ENCODE data around the gene HOXB1.

Gene HOXB1

GRCh38 chr17:48567646-48568354 lies 37.0 kb upstream of the HOXB1 start:
- DNase-seq (ENCODE audit: low read depth in 2 of 2, low spot score in 1 of 2) = no peak

GRCh38 chr17:48567209-48567608 lies 36.4 kb upstream of the HOXB1 start:
- DNase-seq (ENCODE audit: low read depth in 2 of 2, low spot score in 1 of 2) = no peak

- no peak for DNase-seq (ENCODE audit: low read depth in 2 of 2, low spot score in 1 of 2)
Measured at GRCh38 chr17:48566717-48567116, 35.9 kb upstream of the HOXB1 start.

- no peak for DNase-seq (ENCODE audit: low read depth in 2 of 2, low spot score in 1 of 2)
Measured at GRCh38 chr17:48565925-48566710, 35.3 kb upstream of the HOXB1 start.

- DNase-seq (ENCODE audit: low read depth in 2 of 2, low spot score in 1 of 2) = no peak
Measured at GRCh38 chr17:48565022-48565554, 34.3 kb upstream of the HOXB1 start.

- DNase-seq (ENCODE audit: low read depth in 2 of 2, low spot score in 1 of 2) = no peak
Measured at GRCh38 chr17:48564188-48565021, 33.6 kb upstream of the HOXB1 start.

- no peak for DNase-seq (ENCODE audit: low read depth in 2 of 2, low spot score in 1 of 2)
Measured at GRCh38 chr17:48563867-48564187, 33.0 kb upstream of the HOXB1 start.

GRCh38 chr17:48563385-48563838 lies 32.6 kb upstream of the HOXB1 start:
- DNase-seq (ENCODE audit: low read depth in 2 of 2, low spot score in 1 of 2) = no peak

GRCh38 chr17:48562934-48563333 lies 32.1 kb upstream of the HOXB1 start:
- DNase-seq (ENCODE audit: low read depth in 2 of 2, low spot score in 1 of 2) = no peak

GRCh38 chr17:48561884-48562810 lies 31.3 kb upstream of the HOXB1 start:
- DNase-seq (ENCODE audit: low read depth in 2 of 2, low spot score in 1 of 2) = no peak

GRCh38 chr17:48559840-48560817 lies 29.3 kb upstream of the HOXB1 start:
- no peak for DNase-seq (ENCODE audit: low read depth in 2 of 2, low spot score in 1 of 2)

- no peak for DNase-seq (ENCODE audit: low read depth in 2 of 2, low spot score in 1 of 2)
Measured at GRCh38 chr17:48559122-48559839, 28.5 kb upstream of the HOXB1 start.

- no peak for DNase-seq (ENCODE audit: low read depth in 2 of 2, low spot score in 1 of 2)
Measured at GRCh38 chr17:48558831-48559121, 28.0 kb upstream of the HOXB1 start.

- no peak for DNase-seq (ENCODE audit: low read depth in 2 of 2, low spot score in 1 of 2)
Measured at GRCh38 chr17:48558057-48558830, 27.4 kb upstream of the HOXB1 start.

- DNase-seq (ENCODE audit: low read depth in 2 of 2, low spot score in 1 of 2) = no peak
Measured at GRCh38 chr17:48556576-48557401, 26.0 kb upstream of the HOXB1 start.

- DNase-seq (ENCODE audit: low read depth in 2 of 2, low spot score in 1 of 2) = no peak
Measured at GRCh38 chr17:48556229-48556575, 25.4 kb upstream of the HOXB1 start.

Measured in stimulated activated CD8-positive, alpha-beta memory T cell treated with anti-CD3 and anti-CD28 coated beads, Interleukin-4, amount 100 ng/mL, for 4 hours (primary cell).